Activated CD8-positive, alpha-beta memory T cell treated with anti-CD3 and anti-CD28 coated beads, Interleukin-2, amount 50 U/mL, for 4 hours (primary cell): Measurements from ENCODE around the gene ENTPD6.

ENCODE experiments used
- DNase-seq: peaks from one replicate; pipeline ENCODE4 v3.0.0-alpha.2; 2020

Gene ENTPD6

DNA sequence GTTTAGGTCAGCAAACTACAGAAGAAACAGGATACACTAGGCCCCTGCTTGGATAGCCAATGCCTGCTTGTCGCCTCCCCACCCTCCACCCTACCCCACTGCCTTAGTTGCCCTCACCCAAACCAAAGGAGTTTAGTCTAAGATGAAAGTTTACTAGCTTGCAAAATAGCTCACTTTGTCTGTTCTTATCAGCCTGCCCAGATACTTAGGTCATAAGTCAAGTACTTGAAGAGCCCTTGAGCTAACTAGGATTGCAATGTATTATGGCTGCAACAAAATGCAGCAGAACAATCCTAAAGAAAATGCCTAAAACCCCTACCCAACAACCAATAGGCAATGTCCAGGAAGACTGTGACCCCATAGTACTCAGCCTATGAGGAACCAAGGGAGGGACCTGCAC lies 7.3 kb upstream of the ENTPD6 start:
- DNase-seq, result no peak

DNA sequence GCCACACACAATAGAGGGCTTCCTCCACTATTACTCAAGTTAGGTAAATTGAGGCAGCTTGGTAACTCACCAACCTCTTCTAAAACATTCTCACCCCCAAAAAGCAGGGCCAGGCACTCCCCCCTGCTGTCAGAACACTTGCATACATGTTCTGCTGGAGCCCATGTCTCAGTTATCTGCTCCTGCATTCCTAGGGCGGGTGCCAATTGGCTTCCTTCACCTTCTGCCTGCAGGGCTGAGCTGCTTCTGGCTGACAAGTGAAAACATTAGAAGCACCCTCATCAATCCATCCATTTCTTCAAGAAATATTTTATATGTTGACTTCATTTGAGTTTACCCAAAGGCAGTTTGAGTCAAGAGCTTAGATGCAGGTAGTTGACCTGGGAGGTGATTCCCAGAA lies 4.5 kb upstream of the ENTPD6 start:
- no peak for DNase-seq

DNA sequence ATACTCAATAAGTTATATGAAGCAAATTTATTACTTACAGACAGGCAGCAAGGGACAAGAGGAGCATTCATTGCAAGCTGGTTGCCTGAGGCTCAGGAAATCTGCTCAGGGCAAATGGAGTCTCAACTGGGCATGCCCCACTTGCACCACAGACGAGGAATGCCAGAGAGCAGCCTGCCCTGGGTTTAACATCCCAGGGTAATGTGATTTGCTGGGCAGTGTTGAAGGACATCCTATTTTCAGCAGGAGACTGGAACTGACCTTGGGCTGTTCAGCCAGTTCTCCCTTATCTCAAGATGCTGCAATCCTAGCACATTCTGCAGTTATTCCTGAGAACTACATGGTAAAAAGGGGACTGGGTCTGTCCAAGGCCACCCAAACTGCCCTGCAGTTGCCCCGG lies 3.8 kb upstream of the ENTPD6 start:
- no peak for DNase-seq

DNA sequence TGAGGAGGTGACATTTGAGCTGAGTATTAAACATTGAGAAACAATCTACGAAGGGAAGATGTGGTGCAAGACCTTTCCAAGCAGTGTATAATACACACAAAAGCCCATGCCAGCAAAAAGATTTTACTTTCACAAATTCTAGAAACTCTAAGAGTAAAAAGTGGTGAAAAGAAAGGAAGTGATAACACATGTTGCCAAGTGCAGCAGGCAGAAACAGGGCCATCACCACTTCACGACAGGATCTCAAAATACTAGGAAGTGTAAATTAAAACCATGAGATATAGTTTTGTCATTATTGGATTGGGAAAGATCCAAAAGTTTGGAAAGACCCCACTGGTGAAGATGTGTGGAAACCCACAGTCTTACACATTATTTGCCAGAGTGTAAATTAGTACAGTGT lies 1.7 kb upstream of the ENTPD6 start:
- no peak for DNase-seq

DNA sequence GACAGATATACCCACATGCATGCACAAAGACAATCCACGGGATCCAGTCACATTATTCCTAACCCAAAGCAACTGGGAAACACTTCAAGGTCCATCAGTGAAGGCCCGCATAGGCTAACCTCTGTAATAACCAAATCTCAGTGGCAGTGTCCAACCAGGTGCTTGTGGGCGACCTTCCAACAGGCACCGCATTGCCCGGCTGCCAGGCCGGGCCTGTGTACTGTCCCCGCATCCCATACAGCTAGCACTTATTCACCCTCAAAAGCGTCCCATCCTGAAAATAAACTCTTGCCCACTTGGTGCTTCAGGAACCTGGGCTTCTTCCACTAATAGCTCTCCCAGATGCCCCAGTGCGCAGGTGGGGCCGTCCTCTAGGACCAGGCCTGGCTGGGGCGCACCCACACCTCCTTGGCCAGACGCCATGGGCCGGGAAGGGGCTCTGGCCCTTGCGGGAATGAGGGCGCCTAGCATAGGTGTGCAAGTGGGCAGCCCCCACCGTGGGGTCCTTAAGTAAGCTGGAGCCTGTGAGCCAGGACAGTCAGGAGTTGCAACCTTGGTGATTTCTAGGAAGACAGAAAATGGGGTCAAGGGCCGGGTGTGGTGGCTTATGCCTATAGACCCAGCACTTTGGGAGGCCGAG lies 1.1 kb upstream of the ENTPD6 start:
- DNase-seq, result no peak

DNA sequence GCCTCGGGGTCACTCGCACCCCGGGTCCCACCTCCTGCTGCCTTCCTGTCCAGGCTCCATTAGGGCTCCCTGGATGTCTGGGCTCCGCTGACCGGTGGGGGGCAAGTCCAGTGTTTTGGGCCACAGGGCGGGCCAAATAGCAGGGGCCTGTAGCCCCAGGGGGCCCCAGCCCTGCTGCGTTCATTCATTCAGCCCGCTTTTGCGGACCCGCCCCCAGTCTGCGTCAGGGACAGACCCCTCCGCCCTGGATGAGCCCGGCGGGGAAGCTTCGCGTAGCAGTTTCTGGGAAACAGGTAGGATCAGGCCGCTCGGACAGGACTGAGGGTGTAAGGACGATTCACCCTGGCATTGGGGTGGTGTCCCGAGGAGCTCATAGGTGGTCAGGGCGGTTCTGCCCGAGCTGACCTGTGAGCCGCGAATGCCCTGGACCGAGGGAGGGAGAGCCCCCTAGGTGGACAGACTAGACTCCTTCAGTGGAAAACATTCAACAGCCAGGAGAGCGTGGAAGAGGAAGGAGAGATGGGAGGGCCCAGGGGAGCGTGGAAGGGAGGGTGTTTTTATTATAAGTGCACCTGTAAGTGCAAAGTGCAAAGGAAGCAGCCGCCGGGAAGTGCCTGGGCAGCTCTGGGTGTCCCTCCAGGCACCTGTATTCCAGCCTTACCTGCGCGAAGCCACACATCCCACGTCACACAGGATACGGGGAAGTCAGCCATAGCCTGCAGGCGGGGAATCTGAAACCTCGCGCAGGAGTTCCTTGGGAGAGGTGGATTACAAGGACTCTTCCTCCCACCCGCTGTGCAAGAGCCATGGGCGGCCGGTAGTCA lies 662 bp downstream of the ENTPD6 start:
- DNase-seq, result no peak

DNA sequence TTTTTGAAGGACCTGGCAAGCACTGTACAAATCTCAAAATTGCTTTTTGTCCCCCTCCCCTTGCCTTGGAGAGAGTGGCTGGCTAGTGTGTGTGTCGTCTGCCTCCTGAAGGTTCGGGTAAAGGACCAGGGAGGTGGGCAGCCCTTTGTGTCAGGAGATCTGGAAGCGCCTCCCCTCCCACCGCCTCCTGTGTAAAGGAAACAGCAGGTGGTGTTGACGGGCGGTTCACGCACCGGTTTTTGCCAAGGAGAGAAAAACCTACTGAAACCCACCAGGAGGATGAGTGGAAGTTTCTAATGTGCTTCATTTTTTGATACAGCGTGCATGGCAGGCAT lies 1.2 kb downstream of the ENTPD6 start:
- DNase-seq, result no peak

DNA sequence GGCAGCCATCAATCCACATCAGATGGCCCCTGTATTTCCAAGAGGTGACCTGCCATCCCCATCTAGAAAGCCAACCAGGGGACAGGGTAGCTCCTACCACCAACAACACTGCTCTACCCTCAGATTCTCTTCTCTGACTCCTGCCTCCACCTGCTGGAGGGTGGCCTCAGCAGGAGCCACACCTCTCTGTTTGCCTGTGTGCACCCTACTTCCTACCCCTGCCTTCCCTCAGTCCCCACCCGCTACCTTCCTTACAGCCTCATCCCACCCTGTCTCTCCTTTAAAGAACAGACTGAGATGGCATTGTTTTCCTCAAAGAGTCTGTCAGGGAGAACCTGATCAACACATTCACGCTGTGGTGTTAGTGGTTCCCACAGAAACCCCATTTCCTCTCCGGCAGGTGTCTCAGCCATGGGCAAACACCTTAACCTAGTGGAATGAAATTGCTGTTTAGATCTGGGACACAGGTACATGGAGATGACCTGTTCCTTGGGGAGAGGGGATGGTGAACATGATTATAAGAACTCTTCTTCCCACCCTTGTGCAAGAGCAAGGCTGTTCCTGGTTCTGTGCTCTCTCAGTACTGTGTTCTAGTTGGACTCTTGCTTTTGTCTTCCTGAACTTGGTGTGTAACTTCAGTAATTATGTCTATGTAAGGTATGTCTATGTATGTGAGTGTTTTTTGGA lies 1.8 kb downstream of the ENTPD6 start:
- no peak for DNase-seq

DNA sequence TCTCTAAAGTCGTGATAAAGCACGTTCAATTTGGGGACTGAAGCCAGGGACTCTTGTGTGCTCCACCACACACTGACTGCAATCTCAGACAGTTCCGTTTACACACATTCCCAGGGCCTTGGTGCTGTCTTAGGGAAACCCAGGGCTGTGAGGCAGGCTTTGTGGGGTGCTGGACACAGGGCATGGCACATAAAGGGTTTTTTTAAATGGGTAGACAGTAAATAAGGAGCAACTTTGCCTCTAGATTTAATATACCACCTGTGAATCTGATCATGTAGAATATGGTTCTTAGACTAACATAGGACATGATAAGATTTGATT lies 2.3 kb downstream of the ENTPD6 start:
- DNase-seq, result no peak

DNA sequence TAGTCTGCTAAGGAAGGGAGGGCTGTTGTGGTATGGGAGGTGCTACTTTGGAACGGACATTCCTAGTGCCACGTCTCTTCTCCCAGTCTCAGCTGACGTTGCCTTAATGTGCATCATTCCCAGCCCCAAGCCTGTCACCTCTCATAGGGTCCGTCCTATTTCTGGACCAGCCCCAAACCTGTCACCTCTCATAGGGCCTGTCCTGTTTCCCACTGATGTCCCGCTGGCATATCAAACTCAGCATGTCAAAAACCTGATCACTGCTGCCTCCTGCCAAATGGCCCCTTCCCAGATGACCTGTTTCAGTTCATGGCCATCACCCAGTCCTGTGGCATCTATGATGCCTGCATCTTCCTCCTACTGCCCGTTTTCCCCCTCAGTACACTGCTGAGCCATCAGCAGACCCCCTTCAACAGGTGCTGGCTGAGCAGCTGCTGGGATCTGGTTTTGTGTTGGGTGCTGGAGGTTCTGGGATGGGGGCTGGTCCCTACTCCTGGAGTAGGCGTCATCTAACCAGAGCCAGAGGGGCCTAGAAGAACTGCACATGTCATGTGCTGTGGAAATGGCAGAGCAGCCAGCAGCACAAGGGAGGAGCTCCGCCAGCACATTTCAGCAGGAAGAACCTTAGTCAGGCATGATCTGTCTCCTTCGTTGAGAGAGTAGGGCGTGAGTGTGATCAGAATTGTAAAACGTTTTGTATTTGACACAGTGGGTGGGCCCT lies 3.3 kb downstream of the ENTPD6 start:
- no peak for DNase-seq

DNA sequence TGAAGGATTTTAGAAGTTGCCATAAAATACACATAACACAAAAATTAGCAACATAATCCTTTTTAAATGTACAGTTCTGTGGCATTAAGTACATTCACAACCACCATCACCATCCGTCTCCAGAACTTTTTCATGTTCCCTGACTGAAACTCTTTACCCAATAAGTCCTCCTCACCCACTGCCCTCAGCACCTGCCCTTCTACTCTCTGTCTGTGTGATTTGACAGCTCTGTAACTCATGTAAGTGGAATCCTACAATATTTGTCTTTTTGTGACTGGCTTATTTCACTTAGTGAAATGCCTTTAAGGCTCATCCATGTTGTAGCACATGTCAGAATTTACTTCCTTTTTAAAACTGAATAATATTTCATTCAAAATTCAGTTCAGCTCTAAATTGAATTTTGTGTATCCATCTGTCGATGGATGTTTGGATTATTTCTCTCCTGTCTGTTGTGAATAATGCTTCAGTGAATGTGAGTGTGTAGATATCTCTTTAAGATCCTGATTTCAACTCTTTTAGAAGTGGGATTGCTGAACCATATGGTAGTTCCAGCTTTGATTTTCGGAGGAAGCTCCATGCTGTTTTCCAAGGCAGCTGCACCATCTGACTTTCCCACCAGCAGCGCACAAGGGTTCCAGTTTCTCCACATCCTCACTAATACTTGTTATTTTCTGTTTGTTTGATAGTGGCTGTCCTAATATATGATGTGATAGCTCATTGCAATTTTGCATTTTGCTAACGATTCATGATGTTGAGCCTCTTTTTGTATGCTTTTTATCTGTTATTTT lies 4.2 kb downstream of the ENTPD6 start:
- no peak for DNase-seq

DNA sequence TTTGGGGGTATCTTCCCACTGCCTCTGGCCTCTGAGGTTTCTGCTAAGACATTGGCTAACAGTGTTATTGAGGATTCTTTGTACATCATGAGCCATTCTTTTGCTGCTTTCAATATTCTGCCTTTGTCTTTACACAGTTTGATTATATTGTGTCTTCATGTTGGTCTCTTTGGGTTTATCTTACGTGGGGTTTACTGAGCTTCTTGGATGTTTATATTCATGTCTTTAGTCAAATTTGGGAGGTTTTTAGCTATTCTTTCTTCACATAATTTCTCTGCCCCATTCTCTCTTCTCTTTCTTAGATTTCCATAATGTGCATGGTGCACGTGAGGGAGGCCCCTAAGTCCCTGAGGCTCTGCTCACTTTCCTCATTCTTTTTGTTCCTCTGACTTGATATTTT lies 7.6 kb downstream of the ENTPD6 start:
- no peak for DNase-seq

DNA sequence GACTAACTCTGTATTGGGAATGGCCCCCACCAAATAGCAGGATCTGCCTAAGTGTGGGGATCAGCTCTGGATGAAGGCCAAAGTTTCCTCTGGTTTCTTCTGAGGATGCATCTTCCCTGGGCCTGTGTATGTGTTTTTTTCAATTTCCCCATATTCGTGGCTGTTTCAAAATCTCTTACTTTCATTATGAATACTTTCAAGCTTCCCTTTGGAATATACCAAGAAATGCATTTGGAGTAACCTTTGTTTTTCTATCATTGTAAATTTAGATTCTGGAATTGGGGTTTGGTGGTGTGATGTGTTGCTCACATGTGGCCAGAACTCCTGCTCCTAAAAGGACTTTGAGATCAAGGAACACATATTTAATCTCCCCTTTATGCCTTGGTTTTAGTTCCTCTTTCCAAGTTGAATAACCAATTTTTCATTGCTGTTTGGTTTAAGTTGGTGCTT lies 8.4 kb downstream of the ENTPD6 start:
- DNase-seq, result no peak

DNA sequence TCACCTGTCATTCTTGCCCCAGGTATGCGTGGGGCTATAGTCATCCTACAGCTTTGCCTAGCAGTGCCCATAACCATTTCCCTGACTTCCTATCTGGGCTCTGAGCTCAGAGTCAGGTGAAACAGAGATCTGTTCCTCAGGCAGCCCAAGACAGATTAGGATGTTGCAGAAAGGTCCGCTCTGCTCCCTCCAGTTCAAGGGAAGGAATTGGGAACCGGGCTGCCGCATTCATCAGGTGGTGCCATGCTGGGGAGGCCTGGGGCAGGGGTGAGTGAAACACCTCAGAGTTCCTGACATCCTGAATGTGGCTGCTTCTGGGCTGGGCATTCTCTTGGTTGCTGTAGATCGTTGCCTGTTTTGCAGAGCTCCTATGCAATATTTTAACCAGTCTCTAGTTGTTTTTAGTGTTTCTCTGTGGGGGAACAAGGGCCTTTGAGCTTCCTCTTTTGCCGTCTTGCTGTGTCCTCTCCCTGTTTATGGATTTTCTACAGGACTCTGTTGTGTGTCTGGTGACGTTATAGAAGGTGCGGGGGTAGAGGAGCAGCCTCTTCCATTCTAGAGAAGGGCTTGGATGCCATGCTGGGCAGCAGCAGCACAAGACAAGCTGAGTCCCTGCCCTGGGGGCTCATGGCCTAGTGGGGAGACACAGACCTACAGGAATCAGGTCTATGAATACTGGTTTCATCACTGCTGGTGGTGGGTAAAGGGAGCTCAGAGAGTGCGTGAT lies 9.2 kb downstream of the ENTPD6 start:
- no peak for DNase-seq

DNA sequence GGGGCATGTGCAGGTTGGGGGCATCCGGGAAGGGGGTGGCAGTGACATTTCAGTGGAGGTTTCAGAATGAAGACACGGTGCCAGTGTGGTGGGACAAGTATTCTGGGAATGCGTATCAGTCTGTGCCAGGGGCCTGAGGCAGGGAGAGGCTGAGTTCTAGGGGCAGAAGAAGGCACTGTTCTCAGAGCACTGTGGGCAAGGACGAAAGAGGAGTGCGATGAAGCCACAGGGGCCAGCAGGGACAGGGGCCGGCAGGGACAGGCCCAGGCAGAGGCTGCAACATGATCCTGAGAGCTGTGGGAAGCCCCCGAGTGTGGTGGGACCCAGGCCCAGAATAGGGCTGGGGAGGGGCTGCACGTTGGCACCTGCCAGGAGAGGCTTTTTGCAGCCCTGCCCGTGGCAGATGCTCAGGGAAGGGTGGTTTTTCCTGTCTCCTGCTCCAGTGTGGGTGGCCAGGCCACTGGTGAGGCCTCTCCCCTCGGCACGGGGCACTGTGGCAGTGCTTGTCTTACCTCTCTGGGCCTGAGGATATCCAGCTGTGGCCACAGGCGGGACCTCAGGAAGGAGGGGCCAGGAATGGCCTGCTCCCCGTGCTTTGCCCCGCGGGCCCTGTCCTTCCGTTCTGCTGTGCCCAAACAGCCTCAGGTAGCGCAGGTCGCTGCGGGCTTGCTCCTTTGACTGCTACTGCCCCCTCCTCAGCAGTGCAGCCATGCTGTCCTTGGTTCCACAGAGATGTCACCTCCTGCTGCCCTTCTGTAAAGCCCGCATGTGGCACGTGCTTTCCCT lies 10.0 kb downstream of the ENTPD6 start:
- no peak for DNase-seq

DNA sequence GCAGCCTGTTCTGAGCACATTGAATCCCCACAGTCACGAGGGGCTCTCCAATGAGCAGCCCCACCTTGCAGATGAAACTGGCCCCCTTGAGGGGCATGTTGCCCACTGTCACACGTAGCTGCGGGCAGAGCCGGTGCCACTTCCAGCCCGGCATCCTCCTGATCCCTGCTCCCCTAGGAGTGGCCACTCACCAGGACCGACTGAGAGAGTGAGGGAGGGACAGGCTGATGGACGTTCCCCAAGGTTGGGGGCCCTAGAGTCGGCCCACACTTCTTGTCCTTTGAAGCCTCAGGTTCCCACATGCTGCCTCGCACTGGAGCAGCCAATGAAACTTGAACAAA lies 10.5 kb downstream of the ENTPD6 start:
- DNase-seq, result no peak

DNA sequence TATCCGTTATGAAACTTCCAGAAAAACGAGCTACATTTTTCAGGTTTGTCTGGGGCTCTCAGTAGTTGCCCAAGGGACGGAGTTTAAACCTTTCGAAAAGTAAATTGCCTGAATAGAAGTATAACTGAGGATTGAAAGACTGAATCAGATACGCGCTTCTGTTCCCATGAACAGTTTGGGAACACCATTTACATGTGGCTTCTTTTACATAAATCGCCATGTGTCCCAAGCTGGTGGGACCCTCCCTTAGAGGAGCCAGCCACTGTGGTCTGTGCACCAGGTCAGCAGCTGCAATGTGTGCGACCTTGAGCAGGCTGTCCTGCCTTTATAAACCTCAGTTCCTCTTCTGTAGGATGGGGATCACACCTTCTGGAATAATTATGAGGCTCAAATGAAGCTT lies 11.0 kb downstream of the ENTPD6 start:
- DNase-seq, result no peak

DNA sequence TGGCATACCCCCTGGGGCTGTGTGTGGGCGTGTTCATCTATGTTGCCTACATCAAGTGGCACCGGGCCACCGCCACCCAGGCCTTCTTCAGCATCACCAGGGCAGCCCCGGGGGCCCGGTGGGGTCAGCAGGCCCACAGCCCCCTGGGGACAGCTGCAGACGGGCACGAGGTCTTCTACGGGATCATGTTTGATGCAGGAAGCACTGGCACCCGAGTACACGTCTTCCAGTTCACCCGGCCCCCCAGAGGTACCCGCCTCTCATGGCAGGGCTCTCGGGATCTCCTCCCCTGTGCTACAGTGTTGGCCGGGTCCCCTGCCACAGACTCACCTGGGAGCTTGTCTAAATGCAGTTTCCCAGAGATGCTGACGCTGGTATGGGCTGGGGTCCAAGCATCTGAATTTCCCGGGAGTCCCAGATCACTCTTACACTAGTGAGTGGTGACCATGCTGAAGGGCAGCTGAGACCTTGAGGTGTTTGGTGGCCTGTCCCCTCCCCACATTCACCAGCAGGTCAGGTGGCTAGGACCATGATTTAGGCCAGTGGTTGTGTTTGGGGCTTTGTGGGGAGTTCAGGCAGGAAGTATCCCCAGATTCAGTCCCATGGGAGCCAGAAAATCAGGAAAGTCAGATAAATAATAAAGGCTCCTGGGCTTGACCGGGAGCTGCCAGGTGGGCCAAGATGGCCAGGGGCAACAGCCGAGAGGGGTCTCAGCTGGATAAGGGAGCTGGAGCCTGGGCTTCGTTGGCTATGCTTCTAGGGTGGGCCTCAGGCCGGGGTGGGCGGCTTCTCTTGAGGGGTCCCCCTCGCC lies 11.8 kb downstream of the ENTPD6 start:
- DNase-seq, result no peak

DNA sequence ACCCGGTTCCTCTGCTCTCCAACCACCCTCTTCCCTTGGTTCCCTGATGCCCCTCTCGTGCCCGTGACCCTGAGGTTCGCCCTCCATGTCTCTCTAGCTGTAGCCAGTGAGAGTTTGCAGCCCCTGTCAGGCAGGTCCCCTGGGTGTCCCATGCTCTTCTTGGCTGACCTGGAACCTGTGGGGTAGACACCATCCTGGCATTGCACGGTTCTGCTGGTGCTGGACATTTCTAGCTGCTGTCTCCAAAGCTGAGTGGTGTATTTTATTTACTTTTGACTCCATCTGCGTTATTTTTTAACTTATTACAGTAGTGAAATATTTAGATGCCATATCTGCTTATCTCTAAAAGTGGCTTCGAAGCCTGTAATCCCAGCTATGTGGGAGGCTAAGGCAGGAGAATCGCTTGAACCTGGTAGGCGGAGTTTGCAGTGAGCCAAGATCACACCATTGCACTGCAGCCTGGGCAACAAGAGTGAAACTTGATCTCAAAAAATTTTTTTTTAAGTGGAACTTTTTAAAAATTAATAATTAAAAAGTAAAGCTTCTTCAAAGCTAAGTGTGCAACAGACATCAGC lies 12.5 kb downstream of the ENTPD6 start:
- no peak for DNase-seq

DNA sequence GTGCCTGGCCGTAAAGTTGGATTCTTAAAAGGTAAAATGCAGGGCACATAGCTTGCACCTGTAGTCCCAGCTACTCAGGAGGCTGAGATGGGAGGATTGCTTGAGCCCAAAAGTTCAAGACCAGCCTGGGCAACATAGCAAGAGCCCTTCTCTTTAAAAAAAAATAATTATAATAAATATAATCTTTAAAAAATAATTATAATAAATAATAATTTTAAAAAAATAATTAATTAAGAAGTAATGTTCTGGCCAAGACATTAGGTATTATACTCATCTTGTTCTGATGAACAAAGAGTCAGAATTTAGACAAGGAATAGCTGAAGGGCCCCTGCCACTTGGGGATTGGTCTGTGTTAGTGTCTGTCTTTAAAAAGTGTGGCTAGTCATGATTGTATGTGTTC lies 13.9 kb downstream of the ENTPD6 start:
- no peak for DNase-seq
